ENCODE results near the gene ARL15. TPM values are rescaled to one million over a fixed set of nuclear protein-coding genes. Genes with fewer than 3 reads are reported as not detected.

The ARL15 gene
- total RNA-seq, 3 donors from 2014 or later, result 29.0 to 65.0 (median 42.9) TPM

DNA sequence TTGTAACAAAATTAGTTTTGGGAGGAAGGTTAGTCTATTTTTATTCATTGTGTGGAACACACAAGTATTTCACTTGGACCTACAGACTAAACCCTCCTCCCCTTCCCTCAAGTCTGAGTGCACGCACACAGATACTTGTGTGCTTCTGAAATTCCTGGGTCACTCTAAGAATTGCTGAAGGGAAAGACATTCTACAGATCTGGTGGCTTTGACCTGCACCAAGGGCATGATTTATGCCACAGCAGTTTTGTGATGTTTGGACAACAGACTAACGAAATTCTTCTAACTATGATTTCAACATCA is 150.5 kb downstream of the ARL15 start:
- no peak for TF ChIP-seq POLR2AphosphoS5 (IDR thresholded peaks at IDR 0.05)
- no peak for TF ChIP-seq POLR2A (IDR thresholded peaks at IDR 0.05)
- no peak for TF ChIP-seq CTCF (IDR thresholded peaks at IDR 0.05)
- H3K27ac ChIP-seq, result no peak overlapping the region

DNA sequence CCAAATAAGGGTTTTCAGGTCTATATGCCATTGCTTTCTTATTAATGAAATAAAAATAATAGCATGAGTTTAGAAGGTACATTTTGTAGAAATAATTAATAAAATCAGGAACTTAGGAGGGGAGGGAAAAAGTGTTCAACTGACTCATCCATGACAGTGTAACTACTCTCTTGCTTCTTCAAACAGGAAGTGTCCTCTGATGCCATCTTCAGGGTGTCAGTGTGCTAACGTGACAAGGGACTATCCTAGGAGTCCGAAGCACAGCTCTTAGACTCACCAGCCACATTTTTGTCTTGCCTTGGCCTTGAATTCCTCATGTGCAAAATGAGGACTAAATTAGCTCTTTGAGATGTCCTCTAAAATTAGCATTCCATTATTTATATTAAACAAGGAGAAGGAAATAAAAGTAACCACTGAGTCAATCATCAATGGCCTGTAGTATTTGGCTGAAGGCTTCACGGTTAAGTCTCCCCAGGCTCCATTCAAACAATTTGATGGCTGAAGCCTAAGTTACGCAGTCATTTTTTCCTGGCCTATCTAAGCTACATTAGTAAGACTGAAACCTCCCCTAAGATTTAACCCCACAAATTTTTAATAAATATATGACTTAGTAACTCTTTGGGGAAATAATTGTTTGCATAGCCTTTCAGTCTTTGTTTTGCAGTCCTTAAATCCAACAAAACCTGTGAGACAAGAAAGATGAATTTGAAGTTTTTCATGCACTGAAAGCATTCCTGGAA is 151.1 kb downstream of the ARL15 start:
- H3K4me3 ChIP-seq, result no peak overlapping the region
- TF ChIP-seq POLR2A (IDR thresholded peaks at IDR 0.05) (no peak), CTCF (IDR thresholded peaks at IDR 0.05) (no peak), POLR2AphosphoS5 (IDR thresholded peaks at IDR 0.05) (no peak)
- no peaks in the 10 kb centered on the region for H3K4me1 ChIP-seq
- no peaks in the 10 kb centered on the region for H3K9me3 ChIP-seq
- intact Hi-C loops (cut with DNase I; ENCODE audit: low total_unique reads), result no loop called here
- DNase-seq (ENCODE audit: low spot score in 2 of 2), result no peak
- no peaks in the 10 kb centered on the region for H3K27me3 ChIP-seq
- H3K27ac ChIP-seq, result no peak overlapping the region
- no peaks in the 10 kb centered on the region for H3K36me3 ChIP-seq

More for the DNA sequence above, 150.5 kb downstream of the ARL15 start:
- Histone ChIP-seq H3K4me3 (no peak overlapping the region), H3K27me3 (no peaks in the 10 kb centered on the region), H3K9me3 (no peaks in the 10 kb centered on the region), H3K36me3 (no peaks in the 10 kb centered on the region), H3K4me1 (no peaks in the 10 kb centered on the region)
- intact Hi-C loops (cut with DNase I; ENCODE audit: low total_unique reads), result no loop called here
- DNase-seq (ENCODE audit: low spot score in 2 of 2), result no peak

- H3K27ac ChIP-seq, result no peak overlapping the region
- no peak for TF ChIP-seq POLR2A (IDR thresholded peaks at IDR 0.05)
- TF ChIP-seq POLR2AphosphoS5 (IDR thresholded peaks at IDR 0.05), result no peak
- TF ChIP-seq CTCF (IDR thresholded peaks at IDR 0.05), result no peak
These were observed 153.8 kb downstream of the ARL15 start for GRCh38 chr5:54156577-54156976.

DNA sequence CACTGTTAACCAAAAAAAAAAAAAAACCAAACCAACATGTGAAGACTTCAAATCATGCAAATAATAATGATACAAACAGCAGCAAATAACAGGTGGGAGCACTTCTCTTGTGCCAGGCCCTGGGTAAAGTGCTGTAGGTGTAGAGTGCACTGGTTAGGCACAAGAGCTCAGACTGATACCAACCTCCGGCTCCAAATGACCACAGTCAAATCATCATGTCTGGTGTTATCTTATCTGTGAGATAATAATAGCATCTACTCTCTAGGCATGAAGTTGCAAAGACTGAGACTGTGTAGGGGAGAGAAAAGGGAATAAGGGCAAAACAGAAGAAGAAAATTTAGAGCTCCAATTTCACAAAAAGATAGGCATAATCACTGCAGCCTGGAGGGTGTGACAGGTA is 159.5 kb downstream of the ARL15 start:
- Histone ChIP-seq H3K9me3 (no peaks in the 10 kb centered on the region), H3K36me3 (no peaks in the 10 kb centered on the region), H3K27me3 (no peaks in the 10 kb centered on the region), H3K27ac (no peak overlapping the region), H3K4me1 (no peaks in the 10 kb centered on the region), H3K4me3 (no peak overlapping the region)
- intact Hi-C loops (cut with DNase I; ENCODE audit: low total_unique reads), result no loop called here
- DNase-seq (ENCODE audit: low spot score in 2 of 2), result no peak
- no peak for TF ChIP-seq POLR2A (IDR thresholded peaks at IDR 0.05)
- TF ChIP-seq CTCF (IDR thresholded peaks at IDR 0.05), result no peak
- no peak for TF ChIP-seq POLR2AphosphoS5 (IDR thresholded peaks at IDR 0.05)

More at GRCh38 chr5:54156577-54156976, 153.8 kb downstream of the ARL15 start:
- intact Hi-C loops (cut with DNase I; ENCODE audit: low total_unique reads), result no loop called here
- Histone ChIP-seq H3K4me1 (no peaks in the 10 kb centered on the region), H3K4me3 (no peak overlapping the region), H3K27me3 (no peaks in the 10 kb centered on the region), H3K9me3 (no peaks in the 10 kb centered on the region), H3K36me3 (no peaks in the 10 kb centered on the region)
- no peak for DNase-seq (ENCODE audit: low spot score in 2 of 2)

DNA sequence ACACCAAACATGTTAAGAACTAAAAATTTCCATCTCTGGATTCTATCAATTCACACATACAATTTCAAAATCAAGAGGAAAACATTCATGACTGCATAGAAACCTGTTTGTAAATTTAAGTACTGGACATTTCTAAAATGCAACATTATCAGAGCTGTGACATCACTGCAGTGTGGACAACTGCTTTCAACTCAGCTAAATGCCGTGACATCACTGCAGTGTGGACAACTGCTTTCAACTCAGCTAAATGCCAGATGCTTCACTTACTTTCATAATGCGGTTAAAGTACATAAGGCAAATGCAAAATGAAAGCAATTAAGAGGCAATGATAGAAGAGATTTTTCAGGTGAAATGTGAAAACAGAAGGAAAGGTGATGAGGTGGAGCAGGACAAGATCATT is 161.5 kb downstream of the ARL15 start:
- no peak for DNase-seq (ENCODE audit: low spot score in 2 of 2)
- no peak for TF ChIP-seq POLR2A (IDR thresholded peaks at IDR 0.05)
- no peak for TF ChIP-seq CTCF (IDR thresholded peaks at IDR 0.05)
- TF ChIP-seq POLR2AphosphoS5 (IDR thresholded peaks at IDR 0.05), result no peak
- intact Hi-C loops (cut with DNase I; ENCODE audit: low total_unique reads), result no loop called here

More for the DNA sequence above, 161.5 kb downstream of the ARL15 start:
- Histone ChIP-seq H3K36me3 (no peaks in the 10 kb centered on the region), H3K4me1 (no peaks in the 10 kb centered on the region), H3K27ac (no peak overlapping the region), H3K9me3 (no peaks in the 10 kb centered on the region), H3K4me3 (no peak overlapping the region), H3K27me3 (no peaks in the 10 kb centered on the region)

All from breast epithelium (tissue), 4 donors.